Lung (tissue), 12 donors: Measurements from ENCODE around the gene IQGAP2. TPM values are rescaled to one million over a fixed set of nuclear protein-coding genes. Genes with fewer than 3 reads are reported as not detected.

ENCODE experiments used
- ATAC-seq: fragments of 200-7000 bp; cut with Tn5 transposase; one replicate; pipeline ENCODE4 v1.9.1; 2020; ENCODE audit warnings: moderate number of reproducible peaks; ENCODE audit not compliant: insufficient read depth, low FRiP score
- DNase-seq, 3 donors: peaks; one replicate each; pipeline ENCODE4 v3.0.0-alpha.2; 2013 to 2017
- H3K27ac ChIP-seq, 2 donors: one replicate each; pipeline ENCODE4 v1.5.1; 2013; ENCODE audit warnings: mild to moderate bottlenecking in 2 of 2, moderate library complexity in 2 of 2, control low read depth in 1 of 2, inconsistent platforms in 1 of 2, low read depth in 1 of 2, low read length in 1 of 2
- H3K27me3 ChIP-seq, 3 donors: one replicate each; pipeline ENCODE4 v1.5.1; 2013; ENCODE audit warnings: low read length in 2 of 3; ENCODE audit not compliant: control insufficient read depth in 3 of 3, insufficient read depth in 3 of 3
- H3K36me3 ChIP-seq, 4 donors: one replicate each; pipeline ENCODE4 v1.5.1; 2013; ENCODE audit warnings: low read length in 4 of 4, mild to moderate bottlenecking in 1 of 4, moderate library complexity in 1 of 4; ENCODE audit not compliant: control insufficient read depth in 4 of 4, insufficient read depth in 4 of 4
- H3K4me1 ChIP-seq, 5 donors: one replicate each; pipeline ENCODE4 v1.5.1; 2013; ENCODE audit warnings: low read length in 5 of 5, mild to moderate bottlenecking in 2 of 5, moderate library complexity in 1 of 5; ENCODE audit not compliant: control insufficient read depth in 5 of 5, insufficient read depth in 5 of 5
- H3K4me3 ChIP-seq: one replicate; pipeline ENCODE4 v1.5.1; 2013; ENCODE audit warnings: mild to moderate bottlenecking, control low read depth, moderate library complexity
- H3K9ac ChIP-seq, 2 donors: one replicate each; pipeline ENCODE4 v1.5.1; 2013; ENCODE audit warnings: low read length in 2 of 2, control low read depth in 1 of 2; ENCODE audit not compliant: insufficient read depth in 1 of 2
- H3K9me3 ChIP-seq, 4 donors: one replicate each; pipeline ENCODE4 v1.5.1; 2013; ENCODE audit warnings: low read length in 3 of 4, mild to moderate bottlenecking in 1 of 4, moderate library complexity in 1 of 4; ENCODE audit not compliant: control insufficient read depth in 4 of 4, insufficient read depth in 3 of 4
- CTCF ChIP-seq: IDR thresholded peaks from 2 replicates; pipeline ENCODE4 v1.5.1; 2012; ENCODE audit warnings: mild to moderate bottlenecking; ENCODE audit errors: control extremely low read depth, extremely low read depth
- WGBS, 2 donors: extraction: QIAGEN DNeasy Blood & Tissue Kit; methylation state at CpG; one replicate each; pipeline ENCODE4 v1.1.7; 2013; 5-methylcytosine and 5-hydroxymethylcytosine counted together
- polyA plus RNA-seq, 2 donors: library from polyadenylated mRNA; stranded (reverse); fragments of 200-250 nt; gene quantifications; one replicate each; pipeline ENCODE4 v1.2.1, GENCODE V29; 2013
- total RNA-seq, 2 donors: library from RNA; depleted of rRNA in 1 of 2; stranded (reverse); fragments of >200 nt in 1 of 2; gene quantifications; one replicate each; pipeline ENCODE4 v1.2.1, GENCODE V29; 2014 to 2021
- donor health status: control.
- donor health status: control.
- donor health status: Bipolar disorder and iron deficiency.
- donor health status: healthy.
- donor health status: DM: yes; HTN: yes; CAD: no.

Gene IQGAP2
- total and polyA plus RNA-seq, 4 donors, result 6.0 to 33.6 (median 13.7) TPM

- Histone ChIP-seq H3K36me3 (no peaks in the 10 kb centered on the region), H3K27ac (no peak overlapping the region), H3K4me1 (peaks cover 0 to 14% (median 0%) of the 10 kb centered on the region in 5 donors), H3K27me3 (no peaks in the 10 kb centered on the region), H3K4me3 (no peak overlapping the region), H3K9me3 (no peaks in the 10 kb centered on the region), H3K9ac (no peak overlapping the region)
- no peak for TF ChIP-seq CTCF
- ATAC-seq (no peak), DNase-seq (no peak)
- WGBS, 2 donors, result 40 to 41% methylated on average over 4 of the region's 4 CpGs
Observed at GRCh38 chr5:76384189-76384588, 18.9 kb upstream of the IQGAP2 start.

DNA sequence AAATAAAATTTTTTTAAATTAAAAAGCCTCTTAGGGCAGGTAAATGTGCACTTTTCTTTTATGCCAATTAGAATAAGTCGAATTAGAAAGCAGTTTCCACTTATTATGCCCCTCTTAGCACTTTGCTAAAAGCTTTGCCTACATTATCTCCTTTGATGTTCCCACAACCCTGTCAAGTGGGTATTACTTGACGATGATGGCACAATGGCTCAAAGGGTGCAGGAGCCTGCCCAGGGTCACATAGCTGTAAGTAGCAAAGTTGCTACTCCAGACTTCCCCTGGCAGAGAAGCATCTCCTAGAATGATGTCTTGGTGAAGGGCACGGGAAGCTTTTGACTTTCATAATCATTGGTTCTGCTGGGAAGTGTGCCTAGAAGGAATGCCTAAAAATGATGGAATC, 18.4 kb upstream of the IQGAP2 start:
- H3K27me3 ChIP-seq, result no peaks in the 10 kb centered on the region
- ATAC-seq, result no peak
- 73 to 89% methylated on average over 3 of the region's 3 CpGs for WGBS, 2 donors
- H3K27ac ChIP-seq, result no peak overlapping the region
- no peak for DNase-seq
- H3K9ac ChIP-seq, result no peak overlapping the region
- no peaks in the 10 kb centered on the region for H3K36me3 ChIP-seq
- H3K4me1 ChIP-seq, result peaks cover 0 to 14% (median 0%) of the 10 kb centered on the region in 5 donors
- no peak for TF ChIP-seq CTCF
- H3K9me3 ChIP-seq, result no peaks in the 10 kb centered on the region
- H3K4me3 ChIP-seq, result no peak overlapping the region

DNA sequence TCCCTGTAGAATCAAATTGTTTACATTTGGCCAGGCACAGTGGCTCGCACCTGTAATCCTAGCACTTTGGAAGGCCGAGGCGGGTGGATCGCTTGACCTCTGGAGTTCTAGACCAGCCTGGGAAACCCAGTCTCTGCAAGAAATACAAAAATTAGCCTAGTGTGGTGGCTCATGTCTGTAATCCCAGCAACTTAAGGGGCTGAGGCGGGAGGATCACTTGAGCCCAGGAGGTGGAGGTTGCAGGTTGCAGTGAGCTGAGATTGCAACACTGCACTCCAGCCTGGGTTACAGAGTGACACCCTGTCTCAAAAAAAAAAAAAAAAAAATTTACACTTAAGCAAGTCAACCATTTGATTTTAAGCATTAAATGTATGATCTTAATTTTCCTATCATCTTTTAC, 17.5 kb upstream of the IQGAP2 start:
- 78 to 87% methylated on average over 5 of the region's 5 CpGs for WGBS, 2 donors
- no peak overlapping the region for H3K9ac ChIP-seq
- peaks cover 0 to 14% (median 0%) of the 10 kb centered on the region in 5 donors for H3K4me1 ChIP-seq
- no peaks in the 10 kb centered on the region for H3K27me3 ChIP-seq
- DNase-seq (no peak), ATAC-seq (no peak)
- H3K27ac ChIP-seq, result no peak overlapping the region
- TF ChIP-seq CTCF, result no peak
- H3K4me3 ChIP-seq, result no peak overlapping the region
- no peaks in the 10 kb centered on the region for H3K36me3 ChIP-seq
- H3K9me3 ChIP-seq, result no peaks in the 10 kb centered on the region

DNA sequence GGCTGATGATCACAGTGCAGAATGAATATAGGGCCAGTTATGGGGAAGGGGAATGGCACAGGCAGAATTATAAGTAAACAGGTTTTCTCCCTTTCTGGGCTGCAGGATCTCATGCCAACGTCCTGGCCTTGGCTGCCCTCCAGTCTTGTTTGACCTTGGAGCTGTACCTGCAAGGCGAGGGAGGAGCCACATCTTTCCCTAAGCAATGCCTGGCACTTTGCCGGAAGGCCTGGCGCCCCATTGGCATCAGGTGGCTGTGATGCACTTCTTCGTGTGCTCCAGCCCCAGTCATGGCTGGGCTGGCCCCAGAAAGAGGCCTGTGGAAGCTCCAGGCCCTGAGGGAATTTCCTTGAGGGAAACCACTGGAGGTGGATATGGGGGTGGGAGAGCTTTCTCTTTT, 16.7 kb upstream of the IQGAP2 start:
- ATAC-seq, result no peak

More for the DNA sequence above, 16.7 kb upstream of the IQGAP2 start:
- H3K4me1 ChIP-seq, result peaks cover 0 to 14% (median 0%) of the 10 kb centered on the region in 5 donors
- no peaks in the 10 kb centered on the region for H3K36me3 ChIP-seq
- TF ChIP-seq CTCF, result no peak
- H3K4me3 ChIP-seq, result no peak overlapping the region
- 62 to 69% methylated on average over 5 of the region's 5 CpGs for WGBS, 2 donors
- no peaks in the 10 kb centered on the region for H3K27me3 ChIP-seq
- H3K9me3 ChIP-seq, result no peaks in the 10 kb centered on the region
- no peak for DNase-seq
- H3K27ac ChIP-seq, result peak overlapping the region in 1 of 2 donors; percentile 1
- no peak overlapping the region for H3K9ac ChIP-seq
